KMS-11 (cell line): Measurements from ENCODE around the gene FAM193A.
"Not testable (repeated sequence)": the region's sequence is repeated elsewhere in the genome, so short reads cannot be mapped to it uniquely, and the experiment has no call there.

ENCODE experiments used
- H2AFZ ChIP-seq: fragments of 200-600 bp; sonication (generic); 2 replicates; pipeline ENCODE4 v1.6.1; 2016; ENCODE audit warnings: antibody characterized with exemption, mixed run types, low read depth
- H3K27ac ChIP-seq: fragments of 200-600 bp; sonication (generic); 2 replicates; pipeline ENCODE4 v1.6.1; 2016; ENCODE audit warnings: mild to moderate bottlenecking, mixed run types
- H3K27me3 ChIP-seq: fragments of 200-600 bp; sonication (generic); 2 replicates; pipeline ENCODE4 v1.6.1; 2017; ENCODE audit warnings: mild to moderate bottlenecking, low read depth, mixed run types, moderate library complexity; ENCODE audit not compliant: insufficient read depth
- H3K36me3 ChIP-seq: fragments of 200-600 bp; sonication (generic); 2 replicates; pipeline ENCODE4 v1.6.1; 2017; ENCODE audit warnings: mild to moderate bottlenecking, mixed run types; ENCODE audit not compliant: insufficient read depth
- H3K4me1 ChIP-seq: fragments of 200-600 bp; sonication (generic); 2 replicates; pipeline ENCODE4 v1.6.1; 2016; ENCODE audit warnings: mild to moderate bottlenecking, low read depth, mixed run types; ENCODE audit not compliant: poor library complexity, severe bottlenecking
- H3K4me2 ChIP-seq: fragments of 200-600 bp; sonication (generic); 2 replicates; pipeline ENCODE4 v1.7.0; 2016; ENCODE audit warnings: mild to moderate bottlenecking, mixed run types
- H3K4me3 ChIP-seq: fragments of 200-600 bp; sonication (generic); IDR thresholded peaks from 2 replicates; pipeline ENCODE4 v1.6.1; 2017; ENCODE audit warnings: low read depth, low read length, mixed read lengths; ENCODE audit not compliant: insufficient read depth
- H3K79me2 ChIP-seq: fragments of 200-600 bp; sonication (generic); 2 replicates; pipeline ENCODE4 v1.6.1; 2016; ENCODE audit warnings: low read depth, mixed run types; ENCODE audit not compliant: insufficient read depth
- H3K9ac ChIP-seq: fragments of 200-600 bp; sonication (generic); 2 replicates; pipeline ENCODE4 v1.6.1; 2016; ENCODE audit warnings: mild to moderate bottlenecking, mixed run types
- H4K20me1 ChIP-seq: fragments of 200-600 bp; sonication (generic); 2 replicates; pipeline ENCODE4 v1.6.1; 2016; ENCODE audit warnings: mild to moderate bottlenecking, mixed run types; ENCODE audit not compliant: insufficient read depth
- CTCF ChIP-seq: fragments of 200-600 bp; sonication (generic); conservative IDR thresholded peaks from 2 replicates; pipeline ENCODE4 v1.6.1; 2017; ENCODE audit warnings: low read depth, mild to moderate bottlenecking, antibody characterized with exemption, low read length, moderate library complexity, mixed read lengths

The FAM193A gene

GRCh38 chr4:2733844-2734574 lies 197.6 kb downstream of the FAM193A start:
- Histone ChIP-seq H3K4me2 (no peak overlapping the region), H3K36me3 (no peaks in the 10 kb centered on the region), H4K20me1 (no peaks in the 10 kb centered on the region), H3K4me1 (no peaks in the 10 kb centered on the region), H3K27me3 (no peaks in the 10 kb centered on the region), H3K9ac (no peak overlapping the region), H2AFZ (no peak overlapping the region), H3K79me2 (no peaks in the 10 kb centered on the region), H3K27ac (no peak overlapping the region), H3K4me3 (no peak overlapping the region)
- no peak for TF ChIP-seq CTCF

- Histone ChIP-seq H3K4me2 (no peak overlapping the region), H3K9ac (no peak overlapping the region), H3K4me1 (no peaks in the 10 kb centered on the region), H4K20me1 (no peaks in the 10 kb centered on the region), H3K36me3 (no peaks in the 10 kb centered on the region), H3K27ac (no peak overlapping the region), H3K79me2 (no peaks in the 10 kb centered on the region), H3K4me3 (no peak overlapping the region), H2AFZ (no peak overlapping the region), H3K27me3 (no peaks in the 10 kb centered on the region)
- no peak for TF ChIP-seq CTCF
Observed at GRCh38 chr4:2734612-2735011, 198.2 kb downstream of the FAM193A start.

GRCh38 chr4:2735869-2736268 lies 199.4 kb downstream of the FAM193A start:
- Histone ChIP-seq H3K27ac (no peak overlapping the region), H3K27me3 (no peaks in the 10 kb centered on the region), H3K36me3 (no peaks in the 10 kb centered on the region), H3K4me3 (no peak overlapping the region), H3K4me1 (no peaks in the 10 kb centered on the region), H3K9ac (no peak overlapping the region), H2AFZ (no peak overlapping the region), H3K79me2 (no peaks in the 10 kb centered on the region), H3K4me2 (no peak overlapping the region), H4K20me1 (no peaks in the 10 kb centered on the region)
- no peak for TF ChIP-seq CTCF

GRCh38 chr4:2738296-2738695 lies 201.8 kb downstream of the FAM193A start:
- H3K27me3 ChIP-seq, H3K4me1 ChIP-seq, H3K36me3 ChIP-seq: not testable (repeated sequence)

GRCh38 chr4:2741626-2742025 lies 205.2 kb downstream of the FAM193A start:
- no peak for TF ChIP-seq CTCF
- Histone ChIP-seq H3K4me3 (no peak overlapping the region), H4K20me1 (no peaks in the 10 kb centered on the region), H3K27me3 (no peaks in the 10 kb centered on the region), H3K9ac (no peak overlapping the region), H2AFZ (no peak overlapping the region), H3K79me2 (no peaks in the 10 kb centered on the region), H3K36me3 (no peaks in the 10 kb centered on the region), H3K4me1 (peaks cover 27% of the 10 kb centered on the region), H3K4me2 (no peak overlapping the region), H3K27ac (no peak overlapping the region)

More at GRCh38 chr4:2738296-2738695, 201.8 kb downstream of the FAM193A start:
- H3K9ac ChIP-seq, H3K4me2 ChIP-seq, H3K4me3 ChIP-seq, H3K79me2 ChIP-seq, H2AFZ ChIP-seq, H3K27ac ChIP-seq, H4K20me1 ChIP-seq: not testable (repeated sequence)
